ENCODE results near the gene ATP13A5.

The ATP13A5 gene

GRCh38 chr3:193347521-193348501, 30.7 kb downstream of the ATP13A5 start:
- no peak for DNase-seq (ENCODE audit: low spot score)
- Histone ChIP-seq H3K4me3 (no peak overlapping the region), H3K27ac (no peak overlapping the region)
- no peak for TF ChIP-seq CTCF (IDR thresholded peaks at IDR 0.05)

GRCh38 chr3:193346259-193346658, 32.3 kb downstream of the ATP13A5 start:
- TF ChIP-seq CTCF (IDR thresholded peaks at IDR 0.05), result no peak
- no peak for DNase-seq (ENCODE audit: low spot score)
- Histone ChIP-seq H3K27ac (no peak overlapping the region), H3K4me3 (no peak overlapping the region)

GRCh38 chr3:193345431-193345830, 33.1 kb downstream of the ATP13A5 start:
- Histone ChIP-seq H3K27ac (no peak overlapping the region), H3K4me3 (no peak overlapping the region)
- no peak for DNase-seq (ENCODE audit: low spot score)
- no peak for TF ChIP-seq CTCF (IDR thresholded peaks at IDR 0.05)

GRCh38 chr3:193344486-193344885, 34.1 kb downstream of the ATP13A5 start:
- H3K4me3 ChIP-seq, result no peak overlapping the region
- no peak for TF ChIP-seq CTCF (IDR thresholded peaks at IDR 0.05)
- DNase-seq (ENCODE audit: low spot score), result no peak

GRCh38 chr3:193343726-193344222, 34.8 kb downstream of the ATP13A5 start:
- Histone ChIP-seq H3K4me3 (no peak overlapping the region), H3K27ac (no peak overlapping the region)
- no peak for TF ChIP-seq CTCF (IDR thresholded peaks at IDR 0.05)
- DNase-seq (ENCODE audit: low spot score), result no peak

More at GRCh38 chr3:193344486-193344885, 34.1 kb downstream of the ATP13A5 start:
- no peak overlapping the region for H3K27ac ChIP-seq

GRCh38 chr3:193342551-193342950, 36.0 kb downstream of the ATP13A5 start:
- no peak for DNase-seq (ENCODE audit: low spot score)
- no peak for TF ChIP-seq CTCF (IDR thresholded peaks at IDR 0.05)
- H3K27ac ChIP-seq, result no peak overlapping the region
- H3K4me3 ChIP-seq, result no peak overlapping the region

- no peak overlapping the region for H3K27ac ChIP-seq
- TF ChIP-seq CTCF (IDR thresholded peaks at IDR 0.05), result no peak
- DNase-seq (ENCODE audit: low spot score), result no peak
- H3K4me3 ChIP-seq, result no peak overlapping the region
Observed at GRCh38 chr3:193335031-193335430, 43.5 kb downstream of the ATP13A5 start.
